Thoracic aorta (tissue), 2 donors: Measurements from ENCODE around the gene FRMPD1. TPM values are rescaled to one million over a fixed set of nuclear protein-coding genes. Genes with fewer than 3 reads are reported as not detected.

Experiments used
- ATAC-seq: fragments of 150-250 bp; one replicate; pipeline ENCODE4 v1.8.0; 2017; ENCODE audit warnings: low read depth; ENCODE audit not compliant: insufficient number of reproducible peaks, low FRiP score
- DNase-seq: peaks from one replicate; pipeline ENCODE4 v3.0.0-alpha.2; 2020; ENCODE audit warnings: low spot score
- H3K27ac ChIP-seq, 2 donors: fragments of 200-600 bp; sonication (generic); 1 replicate in 1 of 2; 2 replicates in 1 of 2; pipeline ENCODE4 v1.5.1; 2016; ENCODE audit warnings: mild to moderate bottlenecking in 2 of 2, moderate library complexity in 2 of 2
- H3K27me3 ChIP-seq: fragments of 200-600 bp; sonication (generic); replicated peaks from 2 replicates; pipeline ENCODE4 v1.6.0; 2016; ENCODE audit warnings: mild to moderate bottlenecking; ENCODE audit not compliant: insufficient read depth
- H3K36me3 ChIP-seq: fragments of 200-600 bp; sonication (generic); one replicate; pipeline ENCODE4 v1.5.1; 2016
- H3K4me1 ChIP-seq, 2 donors: fragments of 200-600 bp; sonication (generic); 1 replicate in 1 of 2; 2 replicates in 1 of 2; pipeline versions ENCODE4 v1.5.1 to v1.6.0; 2016; ENCODE audit warnings: low read depth in 2 of 2, mild to moderate bottlenecking in 1 of 2; ENCODE audit not compliant: control insufficient read depth in 1 of 2
- H3K4me3 ChIP-seq: fragments of 200-600 bp; sonication (generic); 2 replicates; pipeline ENCODE4 v1.5.1; 2016; ENCODE audit warnings: mild to moderate bottlenecking
- H3K9me3 ChIP-seq: fragments of 200-600 bp; sonication (generic); 2 replicates; pipeline ENCODE4 v1.5.1; 2016
- CTCF ChIP-seq: fragments of 200-600 bp; sonication (generic); IDR thresholded peaks from one replicate; pipeline ENCODE4 v1.5.1; 2019; ENCODE audit warnings: antibody characterized with exemption
- total RNA-seq, 2 donors: library from RNA; depleted of rRNA; stranded (reverse); fragments of >200 nt; gene quantifications; one replicate each; pipeline versions ENCODE4 v1.1.0 to v1.2.3, GENCODE V29; 2016

FRMPD1 gene
- total RNA-seq, 2 donors from 2014 or later = 0.27 TPM; not detected in 1

GRCh38 chr9:37730256-37730655 is 79.5 kb downstream of the FRMPD1 start:
- Histone ChIP-seq H3K4me3 (no peak overlapping the region), H3K4me1 (no peaks in the 10 kb centered on the region), H3K9me3 (no peaks in the 10 kb centered on the region), H3K27ac (no peak overlapping the region), H3K27me3 (no peaks in the 10 kb centered on the region), H3K36me3 (no peaks in the 10 kb centered on the region)
- TF ChIP-seq CTCF = no peak
- ATAC-seq (no peak), DNase-seq (no peak)

GRCh38 chr9:37730839-37731238 is 80.1 kb downstream of the FRMPD1 start:
- Histone ChIP-seq H3K4me3 (no peak overlapping the region), H3K4me1 (no peaks in the 10 kb centered on the region), H3K9me3 (no peaks in the 10 kb centered on the region), H3K27me3 (no peaks in the 10 kb centered on the region), H3K36me3 (no peaks in the 10 kb centered on the region), H3K27ac (no peak overlapping the region)
- DNase-seq = no peak
- no peak for TF ChIP-seq CTCF
- no peak for ATAC-seq

GRCh38 chr9:37732086-37732741 is 81.5 kb downstream of the FRMPD1 start:
- Histone ChIP-seq H3K4me1 (no peaks in the 10 kb centered on the region), H3K27me3 (no peaks in the 10 kb centered on the region), H3K9me3 (no peaks in the 10 kb centered on the region), H3K36me3 (no peaks in the 10 kb centered on the region), H3K4me3 (no peak overlapping the region), H3K27ac (no peak overlapping the region)
- DNase-seq = no peak
- no peak for ATAC-seq
- no peak for TF ChIP-seq CTCF

GRCh38 chr9:37732952-37733351 is 82.2 kb downstream of the FRMPD1 start:
- TF ChIP-seq CTCF = no peak
- Histone ChIP-seq H3K27me3 (no peaks in the 10 kb centered on the region), H3K4me3 (no peak overlapping the region), H3K4me1 (no peaks in the 10 kb centered on the region), H3K27ac (no peak overlapping the region), H3K9me3 (no peaks in the 10 kb centered on the region), H3K36me3 (no peaks in the 10 kb centered on the region)
- ATAC-seq (no peak), DNase-seq (no peak)

DNA sequence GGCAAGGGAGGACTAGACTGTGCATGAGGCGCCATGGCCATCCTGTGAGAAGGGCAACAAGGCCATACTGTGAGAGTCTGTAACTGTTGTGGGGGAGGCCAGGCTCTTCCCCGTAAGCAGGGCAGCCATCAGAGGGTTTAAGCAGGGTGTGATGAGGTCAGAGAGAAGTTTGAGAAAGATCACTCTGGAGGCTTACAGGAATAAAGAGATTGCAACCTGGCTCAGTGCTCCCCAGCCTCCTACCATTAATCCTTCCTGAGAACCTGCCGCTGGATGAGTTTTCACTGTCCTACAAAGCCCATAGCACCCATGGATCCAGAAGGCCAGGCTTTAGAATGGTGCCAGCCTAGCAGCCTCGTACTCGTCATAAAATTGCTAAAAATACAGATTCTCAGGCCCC is 88.5 kb downstream of the FRMPD1 start:
- no peaks in the 10 kb centered on the region for H3K4me1 ChIP-seq

More for the DNA sequence above, 88.5 kb downstream of the FRMPD1 start:
- Histone ChIP-seq H3K27ac (no peak overlapping the region), H3K9me3 (no peaks in the 10 kb centered on the region), H3K36me3 (no peaks in the 10 kb centered on the region), H3K4me3 (no peak overlapping the region), H3K27me3 (no peaks in the 10 kb centered on the region)
- ATAC-seq = no peak
- DNase-seq = no peak
- TF ChIP-seq CTCF = no peak
